Activated T-cell treated with anti-CD3 and anti-CD28 coated beads for 48 hours (primary cell): ENCODE data around the gene CSTPP1.

Source experiments
- DNase-seq: peaks from one replicate; pipeline ENCODE4 v3.0.0-alpha.2; 2020; ENCODE audit warnings: low read depth

Gene CSTPP1

GRCh38 chr11:46936138-46937110 lies at the start of gene CSTPP1:
Gene CSTPP1, plus strand, starts transcription at chr11:46936761. Its CDS starts 45 bp downstream, at chr11:46936806.
- DNase-seq: peak; percentile 90

- no peak for DNase-seq
These were observed 47.9 kb upstream of the CSTPP1 start for GRCh38 chr11:46888636-46889035.

GRCh38 chr11:46889251-46889650 lies 47.3 kb upstream of the CSTPP1 start:
- no peak for DNase-seq

- peak; percentile 57 for DNase-seq
These were observed 46.7 kb upstream of the CSTPP1 start for GRCh38 chr11:46889689-46890475.

- DNase-seq: no peak
These were observed 45.9 kb upstream of the CSTPP1 start for GRCh38 chr11:46890665-46891064.

DNA sequence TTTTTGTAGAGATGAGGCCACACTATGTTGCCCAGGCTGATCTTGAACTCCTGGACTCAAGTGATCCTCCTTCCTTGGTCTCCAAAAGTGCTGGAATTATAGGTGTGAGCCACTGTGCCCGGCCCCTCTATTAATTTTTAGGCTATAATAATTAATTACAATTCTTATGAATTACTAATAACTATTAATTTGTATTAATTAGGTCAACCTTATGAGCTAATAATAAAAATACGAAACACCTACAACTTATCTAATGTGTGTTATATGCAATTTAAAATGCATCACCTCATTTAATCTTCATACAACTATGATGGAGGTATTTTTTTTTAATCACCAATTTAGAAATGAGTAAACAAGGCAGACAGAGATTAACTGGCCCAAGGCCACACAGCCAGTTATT lies 44.5 kb upstream of the CSTPP1 start:
- DNase-seq: no peak

- no peak for DNase-seq
These were observed 43.7 kb upstream of the CSTPP1 start for GRCh38 chr11:46892838-46893237.

DNA sequence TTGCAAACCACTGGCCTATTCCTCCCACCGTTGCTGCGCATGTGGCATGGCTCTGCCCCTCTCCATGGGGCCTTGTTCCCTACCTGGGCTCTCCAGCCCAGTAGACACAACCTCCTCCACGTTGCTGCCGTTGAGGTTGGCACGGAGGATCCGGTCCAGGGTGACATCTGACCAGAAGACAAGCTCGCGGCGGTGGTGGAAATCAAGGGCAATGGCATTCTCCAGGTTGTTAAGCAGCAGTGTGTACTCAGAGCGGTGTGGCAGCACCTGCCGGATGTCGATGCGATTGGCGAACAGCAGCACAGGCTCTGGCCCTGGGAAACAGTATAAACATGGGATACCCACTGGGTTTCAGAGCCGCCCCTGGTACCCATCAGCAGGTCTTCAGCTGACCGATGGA lies 42.1 kb upstream of the CSTPP1 start:
- no peak for DNase-seq

DNA sequence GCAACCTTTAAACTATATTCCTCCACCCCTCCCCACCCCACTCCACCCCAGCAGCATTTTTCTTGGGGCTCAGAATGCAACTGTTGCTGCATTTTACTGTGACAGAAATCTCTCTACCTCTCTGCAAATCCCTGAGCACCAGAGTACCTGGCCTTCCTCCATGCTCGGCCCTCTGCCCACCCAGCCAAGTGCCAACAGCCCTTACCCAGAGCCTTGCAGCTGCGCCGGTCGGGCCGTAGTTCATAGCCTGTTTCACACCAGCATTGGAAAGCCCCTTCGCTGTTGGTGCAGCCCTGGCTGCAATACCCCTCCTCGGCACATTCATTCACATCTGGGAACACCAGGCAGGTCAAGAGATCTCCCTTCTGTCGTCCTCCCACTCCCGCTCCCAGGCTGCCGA lies 41.6 kb upstream of the CSTPP1 start:
- DNase-seq: no peak

DNA sequence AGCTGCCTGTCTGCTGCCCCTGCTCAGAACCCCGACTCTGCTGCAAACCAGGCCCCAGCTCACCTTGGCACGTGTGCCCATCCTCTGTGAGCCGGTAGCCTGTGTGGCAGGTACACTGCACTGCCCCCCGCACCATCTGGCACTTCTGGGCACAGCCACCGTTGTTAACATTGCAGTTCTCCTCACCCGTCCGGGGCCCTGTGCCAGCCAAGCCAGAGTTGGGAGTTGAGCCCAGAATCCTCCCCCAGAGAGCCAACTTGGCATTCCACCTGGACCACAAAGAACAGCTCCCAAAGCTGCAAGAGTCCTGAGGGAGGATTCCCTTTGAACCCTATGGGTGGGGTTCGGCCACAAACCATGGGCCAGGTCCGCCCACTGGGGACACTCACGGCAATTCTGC lies 40.7 kb upstream of the CSTPP1 start:
- DNase-seq: no peak

- no peak for DNase-seq
These were observed 39.7 kb upstream of the CSTPP1 start for GRCh38 chr11:46896719-46897406.

- DNase-seq: no peak
These were observed 38.0 kb upstream of the CSTPP1 start for GRCh38 chr11:46898396-46899095.

DNA sequence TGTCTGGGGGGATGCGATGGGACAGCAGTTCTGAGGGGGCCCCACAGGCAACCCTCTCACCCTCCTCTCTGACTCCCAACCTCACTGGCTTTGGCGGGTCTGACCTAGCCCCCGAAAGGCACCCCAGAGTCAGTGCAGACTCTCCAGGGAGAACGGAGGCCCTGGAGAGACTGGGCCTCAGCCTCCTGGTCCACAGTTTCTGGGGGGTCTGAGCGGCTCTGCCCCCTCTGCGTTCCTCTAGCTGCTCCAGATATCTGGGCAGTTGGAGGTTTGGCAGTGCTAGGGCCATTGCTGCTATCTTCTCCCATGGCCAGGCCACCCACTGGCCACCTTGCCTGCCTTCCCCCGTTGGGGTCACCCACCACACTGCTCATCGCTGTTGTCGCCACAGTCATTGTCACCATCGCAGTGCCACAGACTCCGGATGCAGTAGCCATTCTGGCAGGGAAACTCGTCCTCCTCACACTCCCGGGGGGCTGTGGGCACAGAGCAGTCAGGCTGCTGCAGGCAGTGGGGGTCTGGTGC lies 37.0 kb upstream of the CSTPP1 start:
- no peak for DNase-seq

- DNase-seq: no peak
These were observed 36.3 kb upstream of the CSTPP1 start for GRCh38 chr11:46900091-46900746.

- no peak for DNase-seq
These were observed 35.4 kb upstream of the CSTPP1 start for GRCh38 chr11:46901156-46901555.

GRCh38 chr11:46902694-46903093 lies 33.9 kb upstream of the CSTPP1 start:
- DNase-seq: no peak

- DNase-seq: no peak
These were observed 32.7 kb upstream of the CSTPP1 start for GRCh38 chr11:46903846-46904245.

DNA sequence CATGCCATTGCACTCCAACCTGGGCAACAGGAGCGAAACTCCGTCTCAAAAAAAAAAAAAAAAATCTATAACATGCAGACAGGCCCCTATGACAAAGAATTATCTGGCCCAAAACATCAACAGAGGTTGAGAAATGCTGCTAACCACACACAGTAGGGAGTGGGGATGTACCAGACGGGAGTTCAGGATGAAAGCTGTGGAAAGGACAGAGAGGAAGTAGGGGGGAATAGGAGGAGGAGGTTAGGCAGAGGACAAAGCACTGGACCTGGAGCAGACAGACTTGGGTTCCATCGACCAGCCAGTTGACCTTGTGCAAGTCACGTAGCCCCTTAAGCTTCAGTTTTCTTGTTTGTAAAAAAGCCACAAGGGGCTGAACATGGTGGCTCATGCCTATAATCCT lies 30.8 kb upstream of the CSTPP1 start:
- no peak for DNase-seq

DNA sequence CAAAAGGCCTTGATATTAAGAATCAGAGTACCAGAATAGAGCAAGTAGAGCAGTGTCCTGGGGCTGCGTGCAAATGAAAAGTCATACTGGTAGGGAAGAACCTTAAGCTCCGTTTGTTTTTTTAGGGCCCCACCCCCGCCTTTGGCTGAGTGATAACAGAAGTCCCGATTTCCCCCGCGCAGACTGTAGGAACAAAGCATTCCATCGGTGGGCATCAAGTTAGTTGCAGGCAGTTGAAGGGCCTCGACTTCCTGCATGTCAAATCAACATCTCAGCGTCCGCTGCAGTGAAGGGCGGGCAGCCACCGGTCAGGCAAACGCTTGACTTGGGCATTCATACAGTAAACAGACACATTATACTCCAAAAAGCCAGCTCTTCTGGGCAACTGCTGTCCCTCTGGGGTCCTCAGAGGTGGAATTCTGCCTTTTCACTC lies 29.9 kb upstream of the CSTPP1 start:
- no peak for DNase-seq

- DNase-seq: no peak
These were observed 29.0 kb upstream of the CSTPP1 start for GRCh38 chr11:46907606-46908005.
